ENCODE data around the gene OR5C1.
"Not testable (repeated sequence)": the region's sequence is repeated elsewhere in the genome, so short reads cannot be mapped to it uniquely, and the experiment has no call there.

Gene OR5C1

GRCh38 chr9:122788831-122789230 is at the start of gene OR5C1:
OR5C1 (plus strand) TSS chr9:122788933; CDS start chr9:122788933, 0 bp downstream.
- DNase-seq: no peak

GRCh38 chr9:122742003-122742402 is 46.7 kb upstream of the OR5C1 start, which contains the start of gene OR1L6:
OR1L6 (plus strand) TSS chr9:122742303; CDS start chr9:122749848, 7,545 bp downstream.
- no peak for DNase-seq

GRCh38 chr9:122754825-122755224 is 33.9 kb upstream of the OR5C1 start:
- DNase-seq: no peak

- DNase-seq: no peak
Measured at GRCh38 chr9:122767817-122768216, 20.9 kb upstream of the OR5C1 start.

GRCh38 chr9:122777052-122777451 is 11.7 kb upstream of the OR5C1 start:
- DNase-seq: no peak

- no peak for DNase-seq
Measured at GRCh38 chr9:122777935-122778627, 10.7 kb upstream of the OR5C1 start.

- no peak for DNase-seq
Measured at GRCh38 chr9:122779181-122779580, 9.6 kb upstream of the OR5C1 start.

GRCh38 chr9:122780026-122780425 is 8.7 kb upstream of the OR5C1 start:
- DNase-seq: no peak

- no peak for DNase-seq
Measured at GRCh38 chr9:122781671-122782070, 7.1 kb upstream of the OR5C1 start.

- DNase-seq: no peak
Measured at GRCh38 chr9:122785269-122785668, 3.5 kb upstream of the OR5C1 start.

GRCh38 chr9:122786338-122786737 is 2.4 kb upstream of the OR5C1 start:
- DNase-seq: no peak

- no peak for DNase-seq
Measured at GRCh38 chr9:122789256-122790046, 718 bp downstream of the OR5C1 start.

- no peak for DNase-seq
Measured at GRCh38 chr9:122791872-122792669, 3.3 kb downstream of the OR5C1 start.

- no peak for DNase-seq
Measured at GRCh38 chr9:122797316-122798063, 8.8 kb downstream of the OR5C1 start.

GRCh38 chr9:122800066-122801060 is 11.6 kb downstream of the OR5C1 start, which contains the start of gene OR1K1:
OR1K1 (plus strand) TSS chr9:122800123; CDS start chr9:122800123, 0 bp downstream.
- no peak for DNase-seq

- DNase-seq: no peak
Measured at GRCh38 chr9:122806661-122807060, 17.9 kb downstream of the OR5C1 start.

- no peak for DNase-seq
Measured at GRCh38 chr9:122807271-122807900, 18.7 kb downstream of the OR5C1 start.

- DNase-seq: peak; percentile 21
Measured at GRCh38 chr9:122808141-122808540, 19.4 kb downstream of the OR5C1 start.

GRCh38 chr9:122809261-122809660 is 20.5 kb downstream of the OR5C1 start:
- not testable (repeated sequence) for DNase-seq

GRCh38 chr9:122810306-122810946 is 21.7 kb downstream of the OR5C1 start:
- DNase-seq: peak; percentile 92

All from hematopoietic multipotent progenitor cell treated with erythropoietin and hydrocortisone succinate and interleukin-3 and kit ligand, for 4 days (in vitro differentiated cells).